Endothelial cell of umbilical vein (primary cell): ENCODE data around the gene LENEP. TPM values are rescaled to one million over a fixed set of nuclear protein-coding genes. Genes with fewer than 3 reads are reported as not detected.

ENCODE experiments used
- BruUV-seq: library from RNA; stranded (reverse); fragments of 400-500 nt; replicated peaks from 2 replicates; lab custom pipeline; 2021; lab: Mats Ljungman, UMichigan
- CTCF ChIA-PET: fragments of 300-600, 350-600 bp; sonication (Branson Sonifier 250); formaldehyde crosslinking; loops from one replicate; lab custom pipeline; 2021; ENCODE audit warnings: antibody characterized with exemption, inconsistent platforms; lab: Charles Lee
- POLR2A ChIA-PET: fragments of 300-600, 350-600 bp; sonication (Branson Sonifier 250); formaldehyde crosslinking; loops from one replicate; lab custom pipeline; 2021; ENCODE audit warnings: antibody characterized with exemption, inconsistent platforms; lab: Charles Lee
- DNase-seq: peaks from one replicate; pipeline ENCODE4 v3.0.0-alpha.2; 2011; ENCODE audit warnings: low read depth, low spot score
- FAIRE-seq: peaks from 2 replicates; lab custom pipeline; 2011; peaks lifted over from hg19 to GRCh38; lab: Jason Lieb, UNC
- H2AFZ ChIP-seq: 2 replicates; pipeline ENCODE4 v1.6.0; 2012; ENCODE audit warnings: low read depth, low read length, control low read depth, inconsistent platforms
- H3K27ac ChIP-seq: 2 replicates; pipeline ENCODE4 v1.5.1; 2011; ENCODE audit warnings: low read depth, mild to moderate bottlenecking, control low read depth, low read length, moderate library complexity; ENCODE audit not compliant: insufficient read depth
- H3K27me3 ChIP-seq, 2 experiments: 2 replicates each; pipeline versions ENCODE4 v1.6.0 to v1.6.1; 2011; ENCODE audit warnings: low read length in 2 of 2, mixed read lengths in 1 of 2; ENCODE audit not compliant: control insufficient read depth in 2 of 2, insufficient read depth in 2 of 2
- H3K36me3 ChIP-seq, 2 experiments: 2 replicates in 1 of 2; 3 replicates in 1 of 2; pipeline ENCODE4 v1.5.1; 2011; ENCODE audit warnings: low read length in 2 of 2, mild to moderate bottlenecking in 1 of 2, moderate library complexity in 1 of 2; ENCODE audit not compliant: control insufficient read depth in 2 of 2, insufficient read depth in 2 of 2; ENCODE audit errors: extremely low read depth in 1 of 2
- H3K4me1 ChIP-seq: 3 replicates; pipeline ENCODE4 v1.5.1; 2011; ENCODE audit warnings: mild to moderate bottlenecking, low read length; ENCODE audit not compliant: control insufficient read depth, insufficient read depth; ENCODE audit errors: extremely low read depth
- H3K4me2 ChIP-seq: 2 replicates; pipeline ENCODE4 v1.6.1; 2011; ENCODE audit warnings: low read length, control low read depth, mixed read lengths; ENCODE audit not compliant: insufficient read depth
- H3K4me3 ChIP-seq, 3 experiments: fragments of 200-600 bp in 1 of 3; sonication (generic), shearing (Covaris generic) in 1 of 3; replicated peaks in 1 of 3; 2 replicates each; pipeline ENCODE4 v1.5.1; 2011 to 2016; ENCODE audit warnings: control low read depth in 3 of 3, low read length in 3 of 3, mild to moderate bottlenecking in 2 of 3, inconsistent platforms in 1 of 3, low read depth in 1 of 3, moderate library complexity in 1 of 3; ENCODE audit not compliant: insufficient read depth in 1 of 3
- H3K79me2 ChIP-seq: 2 replicates; pipeline ENCODE4 v1.6.0; 2012; ENCODE audit warnings: low read length, inconsistent platforms; ENCODE audit not compliant: control insufficient read depth, insufficient read depth
- H3K9ac ChIP-seq: replicated peaks from 2 replicates; pipeline ENCODE3; 2011; ENCODE audit warnings: low read length, control low read depth; ENCODE audit not compliant: insufficient read depth; ENCODE audit errors: extremely low read depth
- H3K9me1 ChIP-seq: replicated peaks from 3 replicates; pipeline ENCODE4 v1.6.0; 2011; ENCODE audit warnings: mild to moderate bottlenecking, low read length; ENCODE audit not compliant: control insufficient read depth, insufficient read depth; ENCODE audit errors: extremely low read depth
- H3K9me3 ChIP-seq: replicated peaks from 2 replicates; pipeline ENCODE4 v1.5.1; 2012; ENCODE audit warnings: low read length, inconsistent platforms; ENCODE audit not compliant: control insufficient read depth, insufficient read depth
- H4K20me1 ChIP-seq: replicated peaks from 2 replicates; pipeline ENCODE3; 2011; ENCODE audit warnings: mild to moderate bottlenecking, low read length; ENCODE audit not compliant: control insufficient read depth, insufficient read depth; ENCODE audit errors: extremely low read depth
- EZH2 ChIP-seq: IDR thresholded peaks from 2 replicates; pipeline ENCODE4 v1.6.1; 2012; ENCODE audit warnings: borderline replicate concordance, low read depth, mild to moderate bottlenecking, moderate library complexity, low read length, inconsistent platforms; ENCODE audit not compliant: severe bottlenecking
- FOS ChIP-seq: IDR thresholded peaks from 2 replicates; pipeline ENCODE4 v1.6.1; 2011; ENCODE audit warnings: mild to moderate bottlenecking, low read length, moderate library complexity, borderline replicate concordance; ENCODE audit not compliant: insufficient read depth
- GATA2 ChIP-seq: IDR thresholded peaks from 2 replicates; pipeline ENCODE4 v1.7.0; 2011; ENCODE audit warnings: low read depth, mild to moderate bottlenecking, moderate library complexity, mixed read lengths, low read length; ENCODE audit not compliant: insufficient read length, insufficient read depth
- JUN ChIP-seq: IDR thresholded peaks from 2 replicates; pipeline ENCODE4 v1.6.1; 2011; ENCODE audit warnings: borderline replicate concordance, low read depth; ENCODE audit not compliant: insufficient read length, insufficient read depth
- MYC ChIP-seq: IDR thresholded peaks from one replicate; pipeline ENCODE4 v1.6.1; 2011; ENCODE audit warnings: mild to moderate bottlenecking, low read depth, low read length
- POLR2A ChIP-seq: IDR thresholded peaks from 2 replicates; pipeline ENCODE4 v1.6.1; 2012; ENCODE audit warnings: low read depth, mild to moderate bottlenecking, control low read depth, low read length
- POLR2AphosphoS5 ChIP-seq: IDR thresholded peaks from 2 replicates; pipeline ENCODE4 v1.6.1; 2012; ENCODE audit warnings: low read depth, mild to moderate bottlenecking, control low read depth, low read length, moderate library complexity; ENCODE audit not compliant: insufficient read depth
- dilution Hi-C: fragments of 300-500 bp; cut with MboI; formaldehyde crosslinking; loops from one replicate; pipeline ENCODE4 v1.15.0; 2019; ENCODE audit warnings: low sequenced_read_pairs; ENCODE audit not compliant: extremely low pct_ligation_motif_present
- intact Hi-C: fragments of 100-400 bp; cut with micrococcal nuclease; formaldehyde crosslinking; loops from one replicate; pipeline ENCODE4 v1.10.0; 2022
- polyA plus RNA-seq, 4 experiments: library from polyadenylated mRNA; depleted of rRNA in 3 of 4; stranded (reverse) in 3 of 4; unstranded in 1 of 4; fragments of >200 nt; gene quantifications; 2 replicates each; pipeline versions ENCODE4 v1.2.1 to v1.2.3, GENCODE V29; 2011 to 2012; ENCODE audit warnings: missing spikeins in 1 of 4
- total RNA-seq: library from RNA; stranded (reverse); gene quantifications from 2 replicates; pipeline ENCODE4 v1.2.3, GENCODE V29; 2021
- TF ChIP-seq, protein P1 (sequence below): IDR thresholded peaks from 2 replicates; pipeline ENCODE4 v1.6.1; 2011; ENCODE audit not compliant: insufficient read depth, insufficient read length
- TF ChIP-seq, protein P2 (sequence below), 2 donors: IDR thresholded peaks; 1 replicate in 1 of 2; 2 replicates in 1 of 2; pipeline ENCODE4 v1.5.1; 2011; ENCODE audit warnings: low read length in 2 of 2, mild to moderate bottlenecking in 2 of 2, moderate library complexity in 2 of 2, control low read depth in 1 of 2, inconsistent platforms in 1 of 2, low read depth in 1 of 2; ENCODE audit not compliant: insufficient read depth in 1 of 2; ENCODE audit errors: extremely low read depth in 1 of 2

The LENEP gene
- total and polyA plus RNA-seq, 2 donors (not counting 3 experiments of a cell fraction or from before 2014, with no cell fraction given) = 0.64 TPM; not detected in 1

DNA sequence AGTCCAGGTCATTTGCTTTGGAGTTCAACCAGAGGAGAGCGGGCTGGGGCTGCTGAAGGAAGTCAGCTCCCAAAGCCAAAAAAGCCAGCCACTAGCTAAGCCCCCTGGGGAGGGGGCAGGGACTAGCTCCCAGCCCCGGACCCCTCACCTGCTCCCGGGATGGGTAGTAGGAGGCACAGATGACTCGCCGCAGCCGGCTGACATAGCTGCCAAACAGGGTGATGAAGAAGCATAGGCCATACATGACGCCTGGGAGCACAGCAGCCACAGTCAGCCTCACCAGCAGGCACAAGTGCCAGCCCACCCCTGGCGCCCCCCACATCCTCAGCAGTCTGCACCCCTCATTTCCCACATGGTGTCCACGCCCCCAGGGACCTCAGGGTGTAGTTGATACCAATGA is 32.8 kb downstream of the LENEP start:
- Histone ChIP-seq H3K9ac (no peak overlapping the region), H3K9me1 (no peaks in the 10 kb centered on the region), H3K79me2 (no peaks in the 10 kb centered on the region), H3K27me3 (no peaks in the 10 kb centered on the region), H4K20me1 (no peaks in the 10 kb centered on the region), H3K36me3 (no peaks in the 10 kb centered on the region), H3K9me3 (no peaks in the 10 kb centered on the region), H3K4me1 (no peaks in the 10 kb centered on the region), H3K4me3 (no peak overlapping the region), H3K4me2 (no peak overlapping the region), H3K27ac (no peak overlapping the region), H2AFZ (no peak overlapping the region)
- TF ChIP-seq GATA2 (no peak), POLR2A (no peak), POLR2AphosphoS5 (no peak)
- dilution Hi-C loops (no loop called here), intact Hi-C loops (no loop called here)
- no peak for DNase-seq
- ChIA-PET CTCF (interaction anchor here (0.7 to 1.4 kb wide), 2 partner anchors 9 to 11 kb away, joined by 3 to 6 read pairs; no protein-coding TSS in a partner anchor), POLR2A (no interaction called here)
- FAIRE-seq = no peak
- no TSS peak for BruUV-seq

DNA sequence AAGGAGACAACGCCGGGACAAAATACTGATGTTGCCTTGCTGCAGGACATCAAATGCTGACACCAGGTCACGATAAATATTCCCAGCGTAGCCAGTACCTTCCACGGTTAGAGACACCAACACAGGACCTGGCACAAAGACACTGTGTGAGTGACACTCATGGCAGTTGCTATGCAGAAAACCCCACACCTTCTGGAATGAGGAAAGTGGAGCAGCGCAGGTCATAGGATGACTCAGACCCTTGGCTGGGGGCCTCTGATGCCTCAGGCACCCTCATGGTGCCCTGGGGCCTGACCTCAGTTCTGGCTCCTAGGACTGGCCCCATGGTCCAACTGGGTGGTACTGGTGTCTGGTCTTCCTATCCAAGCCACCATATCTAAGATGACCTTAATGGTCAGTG is 33.2 kb downstream of the LENEP start:
- dilution Hi-C loops = no loop called here
- intact Hi-C loops = no loop called here
- POLR2A ChIA-PET = no interaction called here

More for the DNA sequence above, 33.2 kb downstream of the LENEP start:
- H3K27me3 ChIP-seq = no peaks in the 10 kb centered on the region
- H4K20me1 ChIP-seq = no peaks in the 10 kb centered on the region
- no peak for DNase-seq
- no peak overlapping the region for H3K4me2 ChIP-seq
- H3K9ac ChIP-seq = no peak overlapping the region
- CTCF ChIA-PET = interaction anchor here (1.4 to 4.2 kb wide), 2 partner anchors 9 kb away, joined by 6 to 11 read pairs; no protein-coding TSS in a partner anchor
- no TSS peak for BruUV-seq
- H3K9me1 ChIP-seq = no peaks in the 10 kb centered on the region
- no peaks in the 10 kb centered on the region for H3K4me1 ChIP-seq
- H3K79me2 ChIP-seq = no peaks in the 10 kb centered on the region
- H3K4me3 ChIP-seq = no peak overlapping the region
- H3K36me3 ChIP-seq = no peaks in the 10 kb centered on the region
- no peaks in the 10 kb centered on the region for H3K9me3 ChIP-seq
- TF ChIP-seq MYC (no peak), FOS (no peak), POLR2A (no peak), POLR2AphosphoS5 (no peak), GATA2 (no peak), EZH2 (no peak), JUN (no peak)
- TF ChIP-seq, protein P1, sequence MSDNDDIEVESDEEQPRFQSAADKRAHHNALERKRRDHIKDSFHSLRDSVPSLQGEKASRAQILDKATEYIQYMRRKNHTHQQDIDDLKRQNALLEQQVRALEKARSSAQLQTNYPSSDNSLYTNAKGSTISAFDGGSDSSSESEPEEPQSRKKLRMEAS = no peak
- TF ChIP-seq, protein P2, sequence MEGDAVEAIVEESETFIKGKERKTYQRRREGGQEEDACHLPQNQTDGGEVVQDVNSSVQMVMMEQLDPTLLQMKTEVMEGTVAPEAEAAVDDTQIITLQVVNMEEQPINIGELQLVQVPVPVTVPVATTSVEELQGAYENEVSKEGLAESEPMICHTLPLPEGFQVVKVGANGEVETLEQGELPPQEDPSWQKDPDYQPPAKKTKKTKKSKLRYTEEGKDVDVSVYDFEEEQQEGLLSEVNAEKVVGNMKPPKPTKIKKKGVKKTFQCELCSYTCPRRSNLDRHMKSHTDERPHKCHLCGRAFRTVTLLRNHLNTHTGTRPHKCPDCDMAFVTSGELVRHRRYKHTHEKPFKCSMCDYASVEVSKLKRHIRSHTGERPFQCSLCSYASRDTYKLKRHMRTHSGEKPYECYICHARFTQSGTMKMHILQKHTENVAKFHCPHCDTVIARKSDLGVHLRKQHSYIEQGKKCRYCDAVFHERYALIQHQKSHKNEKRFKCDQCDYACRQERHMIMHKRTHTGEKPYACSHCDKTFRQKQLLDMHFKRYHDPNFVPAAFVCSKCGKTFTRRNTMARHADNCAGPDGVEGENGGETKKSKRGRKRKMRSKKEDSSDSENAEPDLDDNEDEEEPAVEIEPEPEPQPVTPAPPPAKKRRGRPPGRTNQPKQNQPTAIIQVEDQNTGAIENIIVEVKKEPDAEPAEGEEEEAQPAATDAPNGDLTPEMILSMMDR (IDR thresholded peaks at IDR 0.05; ENCODE audit: extremely low read depth in 1 of 2, insufficient read depth in 1 of 2, low read depth in 1 of 2, low read length in 2 of 2) = no peak
- H2AFZ ChIP-seq = no peak overlapping the region
- no peak overlapping the region for H3K27ac ChIP-seq
- no peak for FAIRE-seq
